Stimulated activated CD8-positive, alpha-beta memory T cell treated with anti-CD3 and anti-CD28 coated beads, Interleukin-15, amount 100 ng/mL, for 48 hours (primary cell): ENCODE measurements around the gene HAPSTR1.
"Not testable (repeated sequence)": the region's sequence is repeated elsewhere in the genome, so short reads cannot be mapped to it uniquely, and the experiment has no call there.

ENCODE experiments used
- DNase-seq, 2 donors: peaks; one replicate each; pipeline ENCODE4 v3.0.0-alpha.2; 2020; ENCODE audit warnings: low read depth in 2 of 2

Gene HAPSTR1, protein sequence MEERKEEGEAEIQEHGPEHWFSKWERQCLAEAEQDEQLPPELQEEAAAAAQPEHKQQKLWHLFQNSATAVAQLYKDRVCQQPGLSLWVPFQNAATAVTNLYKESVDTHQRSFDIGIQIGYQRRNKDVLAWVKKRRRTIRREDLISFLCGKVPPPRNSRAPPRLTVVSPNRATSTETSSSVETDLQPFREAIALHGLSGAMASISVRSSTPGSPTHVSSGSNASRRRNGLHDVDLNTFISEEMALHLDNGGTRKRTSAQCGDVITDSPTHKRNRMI

GRCh38 chr16:9090960-9091866 lies at the start of gene HAPSTR1:
Gene HAPSTR1 (plus strand): TSS chr16:9091644. CDS start chr16:9092045, 401 bp downstream.
- DNase-seq = peak; percentile 100

DNA sequence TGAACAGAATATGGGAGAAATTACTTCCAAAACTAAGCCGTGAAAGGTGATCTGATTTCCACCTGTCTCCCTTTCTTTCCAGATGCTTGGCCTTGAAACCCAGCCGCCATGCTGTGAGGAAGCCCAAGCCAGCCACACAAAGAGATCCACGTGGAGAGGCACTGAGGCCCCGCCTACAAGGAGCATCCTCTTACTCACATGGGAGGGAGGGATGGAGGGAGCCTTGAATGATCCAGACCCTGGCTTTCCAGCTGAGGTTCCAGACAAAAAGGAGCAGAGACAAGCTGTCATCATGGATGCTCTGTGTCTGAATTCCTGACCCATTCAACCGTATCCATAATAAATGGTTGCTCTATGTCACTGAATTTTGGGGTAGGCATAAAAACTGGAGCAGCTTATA lies 48.9 kb upstream of the HAPSTR1 start:
- no peak for DNase-seq

DNA sequence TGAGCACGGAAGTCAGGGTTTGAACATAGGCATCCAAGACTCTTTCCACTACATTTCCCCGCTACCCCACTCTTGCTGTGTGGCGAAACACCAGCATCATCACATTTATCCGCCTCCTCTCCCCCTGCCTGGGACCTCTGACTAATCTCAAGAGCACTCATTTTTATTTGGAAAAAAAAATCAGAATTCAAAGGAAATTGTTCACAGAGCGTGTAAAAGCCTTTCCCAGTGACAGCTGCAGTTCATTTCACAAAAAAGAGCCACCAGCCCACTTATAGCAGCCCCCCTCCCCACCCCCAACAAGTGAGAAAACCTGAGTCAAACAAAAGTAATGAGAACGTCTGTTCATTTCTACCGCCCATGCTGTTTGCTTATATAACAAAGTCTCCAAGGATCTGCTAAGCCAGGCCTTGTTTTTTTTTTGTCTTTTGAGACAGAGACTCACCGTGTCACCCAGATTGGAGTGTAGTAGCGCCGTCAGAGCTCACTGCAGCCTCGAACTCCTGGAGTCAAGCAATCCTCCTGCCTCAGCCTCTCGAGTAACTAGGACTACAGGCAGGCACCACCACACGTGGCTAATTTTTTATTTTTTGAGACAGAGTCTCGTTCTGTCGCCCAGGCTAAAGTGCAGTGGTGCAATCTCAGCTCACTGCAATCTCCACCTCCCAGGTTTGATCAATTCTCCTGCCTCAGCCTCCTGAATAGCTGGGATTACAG lies 48.3 kb upstream of the HAPSTR1 start:
- DNase-seq = no peak

GRCh38 chr16:9045562-9045961 lies 45.9 kb upstream of the HAPSTR1 start:
- not testable (repeated sequence) for DNase-seq

DNA sequence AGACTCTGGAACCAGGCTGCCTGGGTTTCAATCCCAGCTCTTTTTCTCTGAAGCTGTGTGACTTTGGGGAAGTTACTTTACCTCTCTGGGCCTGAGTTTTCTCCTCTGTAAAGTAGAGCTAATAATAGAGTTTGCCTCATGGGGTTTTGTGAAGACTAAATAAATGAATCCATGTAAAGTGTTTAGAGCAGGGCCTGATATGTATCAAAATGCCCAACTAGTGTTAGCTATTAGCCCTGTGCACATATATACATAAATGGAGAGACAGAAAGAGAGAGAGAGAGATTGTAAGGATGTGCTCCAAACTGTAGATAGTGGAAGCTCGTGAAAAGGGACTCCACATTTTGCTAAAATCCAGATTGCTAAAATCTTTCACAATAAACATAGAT lies 44.8 kb upstream of the HAPSTR1 start:
- DNase-seq = no peak

DNA sequence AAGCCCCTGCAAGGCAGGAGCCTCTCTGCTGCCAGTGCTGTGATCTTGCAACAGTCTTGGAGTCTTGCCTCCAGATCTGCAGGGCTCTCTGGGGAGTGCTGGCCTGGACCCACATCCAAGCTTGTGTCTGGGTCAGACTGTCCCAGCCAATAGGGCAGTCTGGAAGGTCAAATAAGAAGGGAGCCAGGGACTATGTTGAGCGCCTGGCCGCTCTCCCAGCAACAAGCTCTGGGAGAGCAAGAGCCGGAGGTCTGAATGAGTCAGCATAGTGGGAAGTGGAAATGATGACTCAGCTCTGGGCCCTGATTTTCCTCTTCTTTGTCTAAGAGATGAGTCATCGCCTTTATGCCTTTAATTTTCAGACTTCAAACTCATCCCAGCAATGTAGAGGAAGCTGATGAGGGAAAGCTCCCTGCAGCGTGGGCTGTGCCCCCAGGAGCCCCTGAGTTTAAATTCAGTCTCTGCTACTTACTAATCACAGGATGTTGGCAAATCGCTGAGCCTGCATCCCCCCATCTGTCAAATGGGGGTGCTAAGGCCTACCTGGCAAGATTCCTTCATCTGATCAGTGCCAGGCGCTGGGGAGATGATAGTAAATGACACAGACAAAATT lies 43.6 kb upstream of the HAPSTR1 start:
- peak; percentile 49 to 50 for DNase-seq

GRCh38 chr16:9048302-9048700 lies 43.1 kb upstream of the HAPSTR1 start:
- DNase-seq = no peak

- DNase-seq = no peak
Observed at GRCh38 chr16:9049241-9049640, 42.2 kb upstream of the HAPSTR1 start.

GRCh38 chr16:9050102-9050830 lies 41.2 kb upstream of the HAPSTR1 start:
- no peak for DNase-seq

- DNase-seq = no peak
Observed at GRCh38 chr16:9053006-9053601, 38.3 kb upstream of the HAPSTR1 start.

GRCh38 chr16:9054460-9054859 lies 37.0 kb upstream of the HAPSTR1 start:
- DNase-seq = no peak

DNA sequence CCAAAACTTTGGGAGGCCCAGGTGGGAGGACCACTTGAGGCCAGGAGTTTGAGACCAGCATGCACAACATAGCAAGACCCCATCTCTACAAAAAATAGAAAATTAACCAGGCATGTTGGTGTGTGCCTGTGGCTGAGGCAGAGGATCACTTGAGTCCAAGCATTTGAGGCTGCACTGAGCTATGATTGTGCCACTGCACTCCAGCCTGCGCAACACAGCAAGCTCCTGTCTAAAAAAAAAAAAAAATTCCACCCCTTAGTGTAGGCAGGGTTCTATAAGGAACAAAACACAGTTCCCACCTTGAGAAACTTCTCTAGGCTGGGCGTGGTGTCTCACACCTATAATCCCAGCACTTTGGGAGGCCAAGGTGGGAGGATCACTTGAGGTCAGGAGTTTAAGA lies 36.3 kb upstream of the HAPSTR1 start:
- DNase-seq = no peak

GRCh38 chr16:9055661-9056060 lies 35.8 kb upstream of the HAPSTR1 start:
- no peak for DNase-seq

- DNase-seq = no peak
Observed at GRCh38 chr16:9056061-9056460, 35.4 kb upstream of the HAPSTR1 start.

GRCh38 chr16:9058211-9058610 lies 33.2 kb upstream of the HAPSTR1 start:
- no peak for DNase-seq

- DNase-seq = no peak
Observed at GRCh38 chr16:9060225-9060624, 31.2 kb upstream of the HAPSTR1 start.

GRCh38 chr16:9061358-9061813 lies 30.1 kb upstream of the HAPSTR1 start:
- no peak for DNase-seq

DNA sequence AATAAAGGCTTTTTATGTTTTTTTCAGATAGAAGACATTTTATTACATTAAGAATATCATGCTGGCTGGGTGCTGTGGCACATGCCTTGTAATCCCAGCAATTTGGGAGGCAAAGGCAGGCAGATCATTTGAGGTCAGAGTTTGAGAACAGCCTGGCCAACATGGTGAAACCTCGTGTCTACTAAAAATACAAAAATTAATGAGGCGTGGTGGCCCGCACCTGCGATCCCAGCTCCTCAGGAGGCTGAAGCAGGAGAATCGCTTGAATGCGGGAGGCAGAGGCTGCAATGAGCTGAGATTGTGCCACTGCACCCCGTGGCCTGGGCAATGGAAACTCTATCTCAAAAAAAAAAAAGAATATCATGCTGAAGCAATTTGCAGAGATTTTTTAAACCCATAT lies 29.1 kb upstream of the HAPSTR1 start:
- no peak for DNase-seq

DNA sequence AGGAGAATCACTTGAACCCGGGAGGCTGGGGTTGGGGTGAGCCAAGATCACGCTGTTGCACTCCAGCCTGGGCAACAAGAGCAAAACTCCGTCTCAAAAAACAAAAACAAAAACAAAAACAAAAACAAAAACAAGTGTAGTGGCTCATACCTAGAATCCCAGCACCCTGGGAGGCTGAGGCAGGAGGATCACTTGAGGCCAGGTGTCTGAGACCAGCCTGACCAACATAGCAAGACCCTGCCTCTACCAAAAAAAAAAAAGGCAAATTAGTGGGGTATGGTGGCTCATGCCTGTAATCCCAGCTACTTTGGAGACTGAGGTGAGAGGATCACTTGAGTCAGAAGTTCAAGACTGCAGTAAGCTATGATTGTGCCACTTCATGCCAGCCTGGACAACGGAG lies 26.4 kb upstream of the HAPSTR1 start:
- no peak for DNase-seq

DNA sequence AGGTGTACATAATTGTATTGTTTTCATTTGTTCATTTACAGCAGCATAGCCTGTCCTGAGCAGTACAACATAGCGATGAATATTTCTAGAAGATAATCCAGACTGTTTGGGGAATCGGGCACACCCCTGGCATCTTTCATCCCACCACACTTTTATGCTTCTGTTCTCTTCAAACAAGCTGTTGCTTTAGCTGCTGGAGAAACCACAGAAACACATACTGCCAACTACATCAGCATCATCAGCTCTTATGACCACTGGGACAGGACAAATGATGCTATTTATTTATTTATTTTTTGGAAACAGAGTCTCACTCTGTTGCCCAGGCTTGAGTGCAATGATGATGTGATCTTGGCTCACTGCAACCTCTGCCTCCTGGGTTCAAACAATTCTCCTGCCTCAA lies 22.6 kb upstream of the HAPSTR1 start:
- DNase-seq = no peak

GRCh38 chr16:9070254-9070653 lies 21.2 kb upstream of the HAPSTR1 start:
- no peak for DNase-seq
